CD14-positive monocyte (primary cell): ENCODE measurements around the gene ATXN3. TPM values are rescaled to one million over a fixed set of nuclear protein-coding genes. Genes with fewer than 3 reads are reported as not detected.

Source experiments
- DNase-seq, 3 donors: peaks; one replicate each; pipeline ENCODE4 v3.0.0-alpha.2; 2011 to 2022
- H2AFZ ChIP-seq: 2 replicates; pipeline ENCODE4 v1.6.0; 2012; ENCODE audit warnings: mild to moderate bottlenecking, low read depth, low read length, inconsistent platforms; ENCODE audit not compliant: insufficient read depth, poor library complexity, severe bottlenecking
- H3K27ac ChIP-seq, 2 donors: 1 replicate in 1 of 2; 2 replicates in 1 of 2; pipeline ENCODE4 v1.5.1; 2012 to 2013; ENCODE audit warnings: low read length in 2 of 2, control low read depth in 1 of 2, inconsistent platforms in 1 of 2, low read depth in 1 of 2, mild to moderate bottlenecking in 1 of 2
- H3K27me3 ChIP-seq, 2 donors: one replicate each; pipeline versions ENCODE4 v1.6.0 to v1.6.1; 2011 to 2013; ENCODE audit warnings: low read length in 2 of 2; ENCODE audit not compliant: control insufficient read depth in 2 of 2, insufficient read depth in 2 of 2
- H3K36me3 ChIP-seq, 2 donors: replicated peaks in 1 of 2; 1 replicate in 1 of 2; 2 replicates in 1 of 2; pipeline versions ENCODE4 v1.5.1 to v1.6.1; 2012 to 2013; ENCODE audit warnings: low read length in 2 of 2, control low read depth in 1 of 2, inconsistent platforms in 1 of 2, mild to moderate bottlenecking in 1 of 2; ENCODE audit not compliant: insufficient read depth in 2 of 2, control insufficient read depth in 1 of 2
- H3K4me1 ChIP-seq, 2 donors: 1 replicate in 1 of 2; 2 replicates in 1 of 2; pipeline versions ENCODE4 v1.5.1 to v1.6.1; 2012 to 2013; ENCODE audit warnings: low read length in 2 of 2, control low read depth in 1 of 2, inconsistent platforms in 1 of 2, mild to moderate bottlenecking in 1 of 2, moderate library complexity in 1 of 2; ENCODE audit not compliant: insufficient read depth in 2 of 2, control insufficient read depth in 1 of 2
- H3K4me2 ChIP-seq: replicated peaks from 2 replicates; pipeline ENCODE3; 2012; ENCODE audit warnings: low read length, moderate library complexity, mild to moderate bottlenecking; ENCODE audit not compliant: poor library complexity, severe bottlenecking; ENCODE audit errors: extremely low read depth
- H3K4me3 ChIP-seq, 3 experiments: fragments of 200-600 bp in 1 of 3; sonication (generic) in 1 of 3; replicated peaks in 1 of 3; 1 replicate in 2 of 3; 2 replicates in 1 of 3; pipeline ENCODE4 v1.5.1; 2011 to 2013; ENCODE audit warnings: low read length in 3 of 3, mild to moderate bottlenecking in 3 of 3, control low read depth in 2 of 3, low read depth in 2 of 3, inconsistent platforms in 1 of 3, moderate library complexity in 1 of 3
- H3K79me2 ChIP-seq: 2 replicates; pipeline ENCODE4 v1.6.0; 2012; ENCODE audit warnings: mild to moderate bottlenecking, control low read depth, inconsistent platforms, low read length, moderate library complexity; ENCODE audit not compliant: insufficient read depth
- H3K9ac ChIP-seq: 2 replicates; pipeline ENCODE4 v1.6.0; 2017; ENCODE audit warnings: low read length, mild to moderate bottlenecking; ENCODE audit not compliant: insufficient read depth, poor library complexity, severe bottlenecking
- H3K9me3 ChIP-seq, 2 donors: replicated peaks in 1 of 2; 1 replicate in 1 of 2; 2 replicates in 1 of 2; pipeline versions ENCODE4 v1.5.1 to v1.6.1; 2012 to 2013; ENCODE audit warnings: low read length in 2 of 2, control low read depth in 1 of 2; ENCODE audit not compliant: control insufficient read depth in 1 of 2, insufficient read depth in 1 of 2
- H4K20me1 ChIP-seq: 2 replicates; pipeline ENCODE4 v1.6.0; 2012; ENCODE audit warnings: mild to moderate bottlenecking, low read length, control low read depth, moderate library complexity; ENCODE audit not compliant: insufficient read depth
- H3K27ac Mint-ChIP-seq, 7 donors: one replicate each; pipeline ENCODE4 v1.8.0; 2020; ENCODE audit warnings: mild to moderate bottlenecking in 7 of 7, mixed read lengths in 7 of 7, moderate library complexity in 6 of 7, inconsistent platforms in 2 of 7
- H3K27me3 Mint-ChIP-seq, 3 donors: one replicate each; pipeline ENCODE4 v1.8.0; 2021 to 2022; ENCODE audit warnings: low read depth in 3 of 3, mild to moderate bottlenecking in 3 of 3, mixed read lengths in 3 of 3, moderate library complexity in 3 of 3, inconsistent platforms in 1 of 3
- H3K36me3 Mint-ChIP-seq, 2 donors: one replicate each; pipeline ENCODE4 v1.8.0; 2020; ENCODE audit warnings: mixed read lengths in 2 of 2, inconsistent platforms in 1 of 2, mild to moderate bottlenecking in 1 of 2
- H3K4me1 Mint-ChIP-seq: one replicate; pipeline ENCODE4 v1.8.0; 2020; ENCODE audit warnings: mild to moderate bottlenecking, mixed read lengths
- H3K4me3 Mint-ChIP-seq, 2 donors: one replicate each; pipeline ENCODE4 v1.8.0; 2020; ENCODE audit warnings: mild to moderate bottlenecking in 2 of 2, mixed read lengths in 2 of 2, moderate library complexity in 1 of 2
- H3K9me3 Mint-ChIP-seq, 7 donors: one replicate each; pipeline ENCODE4 v1.8.0; 2020 to 2022; ENCODE audit warnings: mixed read lengths in 7 of 7, mild to moderate bottlenecking in 6 of 7, moderate library complexity in 6 of 7, inconsistent platforms in 2 of 7
- WGBS: methylation state at CpG from one replicate; pipeline ENCODE4 v1.1.5; 2013; ENCODE audit warnings: missing lambda C conversion rate; ENCODE audit not compliant: insufficient coverage; 5-methylcytosine and 5-hydroxymethylcytosine counted together
- intact Hi-C, 2 donors: fragments of 100-400 bp; cut with micrococcal nuclease; formaldehyde crosslinking; loops; one replicate each; pipeline versions ENCODE4 v1.15.0 to v1.15.1; 2023
- polyA plus RNA-seq, 3 donors: library from polyadenylated mRNA; depleted of rRNA in 1 of 3; unstranded in 2 of 3; stranded (reverse) in 1 of 3; fragments of 300-500 nt in 2 of 3; fragments of >200 nt in 1 of 3; fragmentation: Illumina TruSeq in 2 of 3; gene quantifications; 1 replicate in 2 of 3; 2 replicates in 1 of 3; pipeline ENCODE4 v1.2.3, GENCODE V29; 2012 to 2021
- TF ChIP-seq, protein P1 (sequence below): fragments of 200-600 bp; IDR thresholded peaks from one replicate; pipeline ENCODE4 v1.8.0; 2022; ENCODE audit warnings: antibody characterized with exemption, mild to moderate bottlenecking

ATXN3 gene
- polyA plus RNA-seq, 3 donors, result 17.7 to 24.0 (median 18.5) TPM

- Histone ChIP-seq H3K4me1 (no peaks in the 10 kb centered on the region), H4K20me1 (peaks cover 9% of the 10 kb centered on the region), H3K27me3 (no peaks in the 10 kb centered on the region), H3K4me3 (no peak overlapping the region), H2AFZ (no peak overlapping the region), H3K9ac (no peak overlapping the region), H3K36me3 (peaks cover 78 to 98% of the 10 kb centered on the region in 2 donors), H3K9me3 (no peaks in the 10 kb centered on the region), H3K79me2 (no peaks in the 10 kb centered on the region), H3K4me2 (no peak overlapping the region), H3K27ac (no peak overlapping the region)
- intact Hi-C loops, result no loop called here
- no peak overlapping the region for H3K4me3 Mint-ChIP-seq
- WGBS, result 77% methylated on average over 3 of the region's 3 CpGs
- no peaks in the 10 kb centered on the region for H3K27me3 Mint-ChIP-seq
- H3K4me1 Mint-ChIP-seq, result no peaks in the 10 kb centered on the region
- no peaks in the 10 kb centered on the region for H3K9me3 Mint-ChIP-seq
- DNase-seq, result no peak
- peak overlapping the region in 2 of 7 donors; percentile 34 to 37 for H3K27ac Mint-ChIP-seq
- peaks cover 70 to 90% of the 10 kb centered on the region in 2 donors for H3K36me3 Mint-ChIP-seq
- TF ChIP-seq, protein P1, sequence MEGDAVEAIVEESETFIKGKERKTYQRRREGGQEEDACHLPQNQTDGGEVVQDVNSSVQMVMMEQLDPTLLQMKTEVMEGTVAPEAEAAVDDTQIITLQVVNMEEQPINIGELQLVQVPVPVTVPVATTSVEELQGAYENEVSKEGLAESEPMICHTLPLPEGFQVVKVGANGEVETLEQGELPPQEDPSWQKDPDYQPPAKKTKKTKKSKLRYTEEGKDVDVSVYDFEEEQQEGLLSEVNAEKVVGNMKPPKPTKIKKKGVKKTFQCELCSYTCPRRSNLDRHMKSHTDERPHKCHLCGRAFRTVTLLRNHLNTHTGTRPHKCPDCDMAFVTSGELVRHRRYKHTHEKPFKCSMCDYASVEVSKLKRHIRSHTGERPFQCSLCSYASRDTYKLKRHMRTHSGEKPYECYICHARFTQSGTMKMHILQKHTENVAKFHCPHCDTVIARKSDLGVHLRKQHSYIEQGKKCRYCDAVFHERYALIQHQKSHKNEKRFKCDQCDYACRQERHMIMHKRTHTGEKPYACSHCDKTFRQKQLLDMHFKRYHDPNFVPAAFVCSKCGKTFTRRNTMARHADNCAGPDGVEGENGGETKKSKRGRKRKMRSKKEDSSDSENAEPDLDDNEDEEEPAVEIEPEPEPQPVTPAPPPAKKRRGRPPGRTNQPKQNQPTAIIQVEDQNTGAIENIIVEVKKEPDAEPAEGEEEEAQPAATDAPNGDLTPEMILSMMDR, result no peak
Measured at GRCh38 chr14:92143962-92144361, 37.6 kb upstream of the ATXN3 start.

- no peaks in the 10 kb centered on the region for H3K27me3 ChIP-seq
- peaks cover 9% of the 10 kb centered on the region for H4K20me1 ChIP-seq
- no peak for DNase-seq
- H3K4me3 Mint-ChIP-seq, result no peak overlapping the region
- no peak overlapping the region for H3K27ac ChIP-seq
- H3K9me3 ChIP-seq, result no peaks in the 10 kb centered on the region
- H2AFZ ChIP-seq, result no peak overlapping the region
- no peak overlapping the region for H3K4me2 ChIP-seq
- H3K79me2 ChIP-seq, result no peaks in the 10 kb centered on the region
- H3K27me3 Mint-ChIP-seq, result no peaks in the 10 kb centered on the region
- no peak overlapping the region for H3K9ac ChIP-seq
- no peaks in the 10 kb centered on the region for H3K4me1 ChIP-seq
- no peak overlapping the region for H3K27ac Mint-ChIP-seq
- H3K36me3 ChIP-seq, result peaks cover 78 to 100% of the 10 kb centered on the region in 2 donors
- H3K4me1 Mint-ChIP-seq, result no peaks in the 10 kb centered on the region
- H3K4me3 ChIP-seq, result no peak overlapping the region
- TF ChIP-seq, protein P1, result no peak
- H3K36me3 Mint-ChIP-seq, result peaks cover 73 to 92% of the 10 kb centered on the region in 2 donors
- H3K9me3 Mint-ChIP-seq, result peaks cover 0 to 2% (median 0%) of the 10 kb centered on the region in 7 donors
- intact Hi-C loops, result no loop called here
- no CpG with 5 or more reads among the region's 4 CpGs for WGBS
Measured at GRCh38 chr14:92143309-92143708, 36.9 kb upstream of the ATXN3 start.
